KG1 (cell line): ENCODE measurements around the gene SDK2.

ENCODE experiments used
- DNase-seq: peaks from one replicate; lab custom pipeline; 2025; lab: John Stamatoyannopoulos, UW

The SDK2 gene

DNA sequence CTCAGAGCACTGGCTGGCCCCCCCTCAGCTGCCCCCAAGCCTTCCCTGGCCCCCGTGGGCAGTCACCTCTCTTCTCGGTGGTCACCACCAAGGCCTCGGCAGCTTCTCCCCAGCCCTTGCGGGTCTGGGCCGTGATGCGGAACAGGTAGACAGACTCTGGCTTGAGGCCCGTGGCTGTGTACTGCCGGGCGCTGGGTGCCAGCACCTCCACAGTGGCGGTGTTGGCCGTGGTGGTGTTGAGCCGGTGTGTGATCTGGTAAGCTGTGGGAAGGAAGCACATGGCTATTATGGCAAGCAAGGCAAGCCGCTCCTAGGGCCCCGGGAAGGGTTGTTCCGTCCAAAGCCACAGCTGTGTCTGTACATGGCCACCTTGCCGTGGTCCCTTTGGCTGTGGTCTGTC is 254.0 kb downstream of the SDK2 start:
- DNase-seq, result no peak

DNA sequence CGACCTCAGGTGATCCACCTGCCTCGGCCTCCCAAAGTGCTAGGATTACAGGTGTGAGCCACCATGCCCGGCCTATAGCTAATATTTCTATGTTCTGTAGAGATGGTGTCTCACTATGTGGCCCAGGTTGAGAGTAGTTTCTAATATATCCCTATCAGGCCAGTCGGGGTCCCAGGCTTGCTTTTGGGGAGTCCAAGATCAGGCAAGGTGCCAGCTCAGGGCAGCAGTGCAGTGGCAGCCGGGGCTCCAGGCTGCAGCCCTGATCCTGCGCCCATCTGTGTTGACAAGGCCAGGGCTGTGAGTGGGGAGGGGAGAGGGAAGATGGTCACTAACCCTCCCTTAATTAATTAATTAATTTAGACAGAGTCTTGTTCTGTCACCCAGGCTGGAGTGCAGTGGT is 254.8 kb downstream of the SDK2 start:
- DNase-seq, result no peak

DNA sequence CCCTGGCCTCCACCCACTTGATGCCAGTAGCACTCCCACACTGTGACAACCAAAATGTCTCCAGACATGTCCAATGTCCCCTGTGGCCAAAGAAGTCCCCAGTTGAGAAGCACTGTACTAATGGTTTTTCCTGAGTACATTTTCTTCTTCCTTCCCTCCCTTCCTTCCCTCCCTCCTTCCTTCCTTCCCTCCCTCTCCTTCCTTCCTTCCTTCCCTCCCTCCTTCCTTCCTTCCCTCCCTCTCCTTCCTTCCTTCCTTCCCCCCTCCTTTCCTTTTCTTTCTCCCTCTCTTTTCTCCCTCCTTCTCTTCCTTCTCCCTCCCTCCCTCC is 255.7 kb downstream of the SDK2 start:
- DNase-seq, result no peak

DNA sequence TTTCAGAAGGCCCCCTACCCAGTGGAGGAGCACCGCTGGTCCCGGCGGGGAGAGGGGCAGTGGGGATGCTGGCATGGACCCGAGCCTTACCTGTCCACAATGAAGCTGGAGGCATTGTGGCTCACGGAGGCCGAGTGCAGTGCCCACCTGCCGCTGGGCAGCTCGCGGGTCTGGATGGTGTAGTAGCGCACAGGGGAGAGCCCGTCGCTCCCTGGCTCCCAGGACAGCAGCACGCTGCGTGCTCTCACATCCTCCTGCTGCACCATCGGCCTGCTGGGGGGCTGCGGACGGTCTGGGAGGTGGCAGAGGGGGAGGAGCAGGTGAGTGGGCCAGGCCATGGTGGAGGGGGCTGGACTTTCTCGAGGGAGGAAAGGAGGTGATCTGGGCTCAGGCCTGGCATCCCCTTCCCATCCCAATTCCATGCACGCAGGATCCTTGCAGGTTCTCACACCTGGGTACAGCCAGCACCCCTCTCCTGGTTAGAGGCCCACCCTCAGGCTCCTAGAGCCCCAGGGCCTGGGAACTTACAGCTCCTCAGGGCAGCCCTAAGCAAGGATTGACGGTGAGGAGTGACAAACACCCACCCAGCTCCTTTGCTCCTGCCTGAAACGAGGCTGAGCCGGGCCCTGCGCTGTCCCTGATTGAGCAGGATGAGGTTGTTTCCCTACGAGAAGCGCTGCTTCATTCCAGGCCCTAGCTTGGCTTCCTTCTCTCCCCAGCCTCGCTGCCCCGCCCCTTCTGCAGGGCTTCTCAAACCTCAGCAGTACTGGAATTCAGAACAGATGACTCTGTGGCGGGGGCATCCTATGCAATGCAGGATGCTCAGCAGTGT is 256.3 kb downstream of the SDK2 start:
- no peak for DNase-seq

DNA sequence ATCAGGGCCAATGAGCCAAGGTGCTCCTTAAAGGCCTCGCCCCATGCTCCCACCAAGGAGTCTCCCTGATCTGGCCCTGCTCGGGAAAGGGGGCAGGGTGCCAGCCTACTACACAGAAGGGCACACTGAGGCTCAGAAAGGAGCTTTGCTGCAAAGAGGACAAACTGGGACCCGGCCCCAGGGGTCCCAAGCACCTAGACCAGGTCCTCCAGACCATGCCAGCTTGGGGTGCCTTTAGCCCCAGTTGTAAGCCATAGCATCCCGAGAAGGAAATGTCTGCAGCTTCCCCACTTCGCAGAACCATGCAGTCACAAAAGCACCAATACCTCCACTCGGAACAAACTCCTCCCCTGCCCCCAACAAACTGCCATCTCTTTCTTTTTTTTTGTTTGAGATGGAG is 257.7 kb downstream of the SDK2 start:
- DNase-seq, result no peak

DNA sequence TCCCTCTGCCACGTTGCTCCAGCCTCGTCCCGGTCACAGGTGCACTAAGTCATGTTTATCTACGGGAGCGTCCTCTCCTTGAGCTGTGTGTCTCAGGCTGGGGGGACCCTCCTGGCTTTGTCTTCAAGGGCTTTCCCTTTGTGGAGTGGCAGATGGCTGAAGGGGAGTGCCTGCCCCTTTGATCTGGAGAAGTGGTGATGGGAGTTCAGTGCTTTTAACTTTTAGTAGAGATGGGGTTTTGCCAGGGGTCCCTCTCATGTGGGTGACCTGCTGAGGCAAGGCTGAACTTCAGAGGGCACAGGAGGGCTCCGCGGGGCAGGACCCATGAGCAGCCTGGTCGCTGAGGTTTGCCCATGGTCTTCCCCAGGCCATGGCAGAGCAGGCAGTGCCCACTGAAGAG is 259.3 kb downstream of the SDK2 start:
- no peak for DNase-seq

DNA sequence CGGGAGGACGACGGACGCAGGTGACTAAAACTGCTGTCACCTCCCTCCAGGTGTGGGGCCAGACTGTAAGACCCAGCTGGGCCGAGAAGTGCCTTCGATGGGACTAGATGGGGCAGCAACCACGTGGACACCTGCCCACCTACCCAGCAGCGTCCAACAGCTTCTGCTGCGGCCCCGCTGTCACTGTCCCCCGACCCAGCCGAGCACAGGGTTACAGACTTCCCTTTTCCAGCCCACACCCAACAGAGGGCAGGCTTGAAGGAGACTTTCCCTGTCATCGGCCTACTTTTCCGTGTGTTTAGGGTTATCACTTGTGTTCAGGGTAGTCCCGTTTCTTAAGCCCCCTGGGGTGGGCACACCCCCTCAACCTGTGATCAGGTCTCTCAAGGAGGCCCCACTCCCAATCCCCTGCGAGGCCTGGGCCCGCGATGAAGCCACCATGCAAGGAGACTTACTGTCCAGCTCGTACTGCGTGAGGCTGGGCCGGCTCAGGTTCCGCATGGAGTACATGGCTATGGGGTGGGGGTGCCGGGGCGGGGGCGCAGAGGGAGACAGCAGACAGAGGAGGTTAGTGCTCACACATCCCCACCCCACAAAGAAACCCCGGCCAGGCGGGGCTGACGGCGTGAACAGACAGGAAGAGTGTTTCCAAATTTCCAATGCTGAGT is 263.7 kb downstream of the SDK2 start:
- no peak for DNase-seq

DNA sequence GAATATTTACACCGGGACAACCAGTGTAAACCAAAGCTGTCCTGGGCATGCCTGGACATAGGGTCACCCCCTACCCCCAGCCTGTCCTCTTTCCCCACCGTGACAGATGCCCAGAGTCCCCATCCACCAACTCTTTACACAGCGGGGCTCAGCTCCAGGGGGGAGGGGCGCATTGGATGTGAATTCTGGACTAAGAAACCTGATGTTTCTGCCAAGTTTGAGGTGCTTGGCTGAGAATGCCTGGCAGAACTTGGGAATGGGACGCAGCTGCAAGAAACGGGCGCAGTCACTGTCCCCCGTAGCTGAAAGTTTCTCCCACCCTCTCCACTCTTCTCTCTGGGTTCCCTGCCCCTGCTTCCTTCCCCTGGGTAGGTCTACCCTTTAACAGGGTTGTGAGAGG is 264.4 kb downstream of the SDK2 start:
- no peak for DNase-seq

DNA sequence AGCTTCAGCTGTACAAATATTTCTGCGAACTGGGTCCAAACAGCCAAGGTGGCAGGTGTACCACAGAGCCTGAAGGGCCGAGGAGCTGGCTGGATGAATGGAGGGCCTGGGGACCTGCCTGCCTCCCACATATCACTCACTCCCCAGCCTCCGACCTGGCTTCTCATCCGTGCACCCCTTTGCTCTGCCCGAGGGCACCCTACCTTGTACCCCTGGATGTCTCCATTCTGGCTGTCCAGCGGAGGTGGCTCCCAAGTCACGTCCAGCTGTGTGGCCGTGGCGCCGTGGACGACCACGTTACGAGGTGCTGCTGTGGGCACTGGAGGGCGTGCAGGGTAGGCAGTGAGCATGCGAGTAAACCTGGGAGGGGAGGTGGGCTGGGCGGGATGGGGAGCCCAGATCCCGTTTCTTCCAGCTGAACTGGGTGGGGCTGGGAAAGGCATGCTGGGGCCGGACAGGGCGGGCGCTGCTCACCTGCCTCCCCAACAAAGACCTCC is 265.2 kb downstream of the SDK2 start:
- no peak for DNase-seq

DNA sequence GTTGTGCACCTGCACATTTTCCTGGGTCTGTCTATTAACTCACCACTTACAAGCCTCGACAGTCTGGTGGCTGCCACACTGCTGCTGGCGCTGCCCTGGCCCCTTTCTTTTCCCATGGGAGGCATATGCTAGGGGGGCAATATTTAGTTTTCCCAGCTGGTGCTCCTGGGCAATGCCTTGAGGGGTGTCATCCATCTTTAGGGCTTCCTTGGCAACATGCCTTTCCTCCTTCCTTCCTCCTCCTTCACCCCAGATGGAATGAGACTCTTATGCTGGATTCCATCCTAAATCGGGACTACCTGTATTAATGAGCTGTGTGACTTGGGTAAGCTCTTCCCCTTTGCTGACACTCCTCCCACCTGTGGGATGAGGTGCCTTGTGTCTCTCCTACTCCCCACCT is 267.6 kb downstream of the SDK2 start:
- DNase-seq, result no peak

DNA sequence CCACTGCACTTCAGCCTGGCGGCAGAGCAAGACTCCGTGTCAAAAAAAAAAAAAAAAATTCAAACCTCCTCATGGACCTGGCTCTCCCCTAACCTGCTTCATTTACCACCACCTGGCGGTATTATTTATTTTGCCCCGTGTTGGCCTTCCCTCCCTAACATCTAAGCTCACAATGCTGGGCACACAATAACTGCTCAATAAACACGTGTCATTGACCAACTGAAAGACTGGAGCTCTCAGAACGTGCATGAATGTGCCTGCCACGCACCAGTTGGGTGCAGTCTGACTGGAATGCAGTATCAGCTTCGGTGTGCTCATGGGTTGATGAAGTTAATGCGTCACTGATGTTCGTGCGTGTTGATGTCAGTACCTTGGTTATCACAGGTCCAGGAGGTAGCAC is 268.1 kb downstream of the SDK2 start:
- no peak for DNase-seq

DNA sequence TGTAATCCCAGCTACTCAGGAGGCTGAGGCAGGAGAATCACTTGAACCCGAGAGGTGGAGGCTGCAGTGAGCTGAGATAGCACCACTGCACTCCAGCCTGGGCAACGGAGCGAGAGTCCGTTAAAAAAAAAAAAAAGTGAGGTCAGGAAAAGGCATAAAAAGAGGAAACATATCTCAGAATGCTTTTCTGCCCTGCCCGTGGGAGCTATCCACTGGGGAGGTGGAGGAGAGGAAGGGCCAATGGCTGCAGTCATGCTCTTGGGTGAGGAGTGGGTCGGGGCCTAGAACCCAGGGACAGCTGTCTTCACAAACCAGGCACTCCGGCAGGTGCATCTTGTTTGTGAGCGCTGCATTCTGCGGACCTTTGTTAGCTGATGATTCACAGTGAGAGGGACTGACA is 272.4 kb downstream of the SDK2 start:
- no peak for DNase-seq

DNA sequence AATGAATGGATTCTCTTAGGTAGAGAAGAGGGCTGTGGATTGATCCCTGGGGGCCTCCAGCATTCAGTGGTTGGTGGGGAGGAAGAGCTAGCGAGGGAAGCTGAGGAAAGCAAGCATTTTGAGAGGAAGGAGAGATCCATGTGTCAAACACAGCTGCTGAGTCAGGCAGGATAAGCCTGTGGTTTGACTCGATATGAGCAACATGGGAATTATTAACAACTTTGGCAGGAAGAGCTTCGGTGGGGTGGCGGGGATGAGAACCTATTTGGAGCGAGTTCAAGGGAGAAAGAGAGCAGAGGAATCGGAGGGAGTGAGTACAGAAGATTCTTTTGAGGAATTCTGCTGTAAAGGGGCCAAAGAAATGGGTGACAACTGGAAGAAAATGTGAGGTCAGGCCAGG is 273.0 kb downstream of the SDK2 start:
- DNase-seq, result no peak

DNA sequence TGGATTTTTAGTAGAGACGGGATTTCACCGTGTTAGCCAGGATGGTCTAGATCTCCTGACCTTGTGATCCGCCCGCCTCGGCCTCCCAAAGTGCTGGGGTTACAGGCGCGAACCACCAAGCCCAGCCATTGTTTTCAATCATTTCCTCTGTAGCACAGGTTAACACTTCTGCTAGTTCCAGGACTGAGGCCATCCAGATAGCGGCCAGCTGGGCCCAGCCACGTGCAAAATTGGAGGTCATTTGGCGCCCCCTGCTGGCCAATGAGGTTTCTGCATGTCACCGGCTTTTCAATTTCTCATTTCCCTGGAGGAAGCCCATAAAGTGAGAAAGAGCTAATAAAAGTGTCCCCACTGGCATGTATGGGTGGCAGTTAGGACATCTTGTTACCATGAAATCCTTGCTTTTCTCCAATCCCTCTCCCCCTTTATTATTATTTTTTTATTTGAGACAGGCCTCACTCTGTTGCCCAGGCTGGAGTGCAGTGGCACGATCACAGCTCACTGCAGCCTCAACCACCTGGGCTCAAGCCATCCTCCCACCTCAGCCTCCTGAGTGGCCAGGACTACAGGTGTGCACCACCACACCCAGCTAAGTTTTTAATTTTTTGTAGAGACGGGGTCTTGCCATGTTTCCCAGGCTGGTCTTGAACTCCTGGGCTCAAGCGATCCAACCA is 274.3 kb downstream of the SDK2 start:
- DNase-seq, result peak; percentile 51

DNA sequence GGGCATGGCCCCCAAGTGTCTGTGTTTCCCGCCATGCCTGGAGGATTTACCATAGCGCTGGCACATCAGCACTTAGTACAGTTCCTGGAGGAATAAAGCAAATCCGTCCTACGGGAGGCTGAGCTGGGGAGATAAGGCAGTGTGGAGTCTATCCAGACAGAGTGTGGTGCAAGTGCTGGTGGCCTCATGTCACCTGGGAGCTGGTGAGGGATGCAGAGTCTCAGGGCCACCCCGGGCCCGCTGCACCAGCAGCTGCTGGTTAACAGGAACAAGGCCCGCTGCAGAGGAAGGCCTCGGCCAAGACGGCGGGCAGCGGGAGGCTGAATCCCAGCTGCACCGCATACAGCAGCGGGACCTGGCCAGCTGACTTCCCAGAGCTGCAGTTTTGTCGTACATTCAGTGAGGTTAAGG is 275.1 kb downstream of the SDK2 start:
- no peak for DNase-seq

DNA sequence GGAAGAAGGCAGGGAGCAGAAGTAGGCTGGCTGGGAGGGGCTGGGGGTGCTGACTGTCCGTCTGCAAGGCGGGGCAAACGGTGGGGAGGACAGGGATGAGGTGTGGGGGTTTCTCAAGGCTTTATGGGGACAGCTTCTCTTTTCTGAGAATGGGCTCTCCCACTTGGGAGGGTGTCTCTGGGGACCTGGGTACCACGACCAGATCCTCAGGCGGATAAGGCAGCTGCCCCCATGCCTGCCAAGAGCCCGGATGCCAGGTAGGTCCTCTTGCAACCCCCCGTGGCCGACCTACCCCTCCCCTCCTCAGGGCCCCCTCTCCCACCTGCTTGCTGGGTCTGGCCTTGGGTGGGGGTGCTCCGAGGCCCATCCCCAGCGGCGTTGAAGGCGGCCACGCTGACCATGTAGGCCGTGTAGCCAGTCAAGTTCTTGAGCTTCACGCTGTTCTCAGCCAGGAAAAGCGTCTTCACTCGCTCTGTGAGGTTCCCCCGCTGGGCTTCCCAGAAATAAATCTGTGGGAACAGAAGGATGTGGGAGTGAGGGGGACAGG is 276.1 kb downstream of the SDK2 start:
- DNase-seq, result no peak

DNA sequence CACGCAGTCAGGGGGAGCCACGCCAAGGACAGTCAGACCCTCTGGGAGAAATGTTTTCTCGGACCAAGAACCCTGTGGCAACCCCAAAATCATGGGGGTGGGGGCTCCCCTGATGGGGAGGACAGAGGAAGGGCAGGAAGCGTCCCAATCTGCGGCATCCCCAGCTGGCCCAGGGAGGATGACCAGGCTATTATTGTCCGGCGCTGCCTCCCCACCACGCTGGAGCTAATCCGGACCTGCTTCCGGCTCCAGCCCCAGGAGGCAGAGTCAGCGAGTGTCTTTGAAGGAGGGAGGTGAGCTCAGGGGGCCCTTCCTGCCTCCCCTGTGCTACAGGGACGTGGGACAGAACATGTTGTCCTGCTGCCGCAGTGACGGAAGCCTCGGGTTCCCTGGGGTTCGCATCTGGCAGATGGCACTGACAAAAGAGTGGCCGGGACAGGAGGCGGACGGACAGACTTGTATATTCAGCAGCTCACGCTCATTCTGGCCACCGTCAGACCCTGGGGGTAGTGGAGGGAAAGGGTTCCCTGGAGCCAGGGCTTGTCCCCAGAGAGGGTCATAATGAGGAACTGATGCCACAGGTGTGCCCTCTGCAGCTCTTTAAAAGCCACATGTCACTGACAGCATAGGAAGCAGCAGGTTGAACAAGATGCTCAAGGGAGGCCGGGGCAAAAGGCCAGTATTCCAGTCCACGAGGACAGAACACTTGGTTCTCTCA is 278.2 kb downstream of the SDK2 start:
- DNase-seq, result no peak

DNA sequence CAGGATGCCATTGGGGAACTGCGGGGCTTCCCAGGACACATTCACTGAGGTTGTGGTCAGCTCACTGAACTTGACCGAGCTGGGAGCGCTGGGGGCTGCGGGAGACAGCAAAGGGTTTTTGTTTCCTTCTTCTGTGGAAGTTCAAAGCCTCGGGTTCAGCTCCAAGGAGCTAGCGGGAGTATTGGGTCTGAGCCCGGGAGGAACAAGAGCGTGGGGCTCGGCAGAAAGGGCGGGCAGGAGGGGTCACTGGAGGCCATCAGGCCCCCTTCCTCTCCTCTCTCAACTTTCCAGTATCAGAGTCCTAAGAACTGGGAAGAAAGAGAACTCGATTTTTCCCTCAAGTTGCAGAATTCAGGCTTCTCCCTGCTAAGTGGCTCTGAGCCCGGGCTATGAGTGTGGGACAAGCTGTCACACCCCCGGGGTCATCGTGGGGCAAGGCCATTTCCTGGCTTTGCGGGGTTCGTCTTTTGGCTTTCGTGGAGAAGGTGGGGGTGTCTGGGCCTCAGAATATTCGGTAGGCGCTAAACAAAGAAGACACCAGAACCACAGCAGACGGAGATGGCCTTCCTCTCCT is 278.9 kb downstream of the SDK2 start:
- DNase-seq, result no peak

DNA sequence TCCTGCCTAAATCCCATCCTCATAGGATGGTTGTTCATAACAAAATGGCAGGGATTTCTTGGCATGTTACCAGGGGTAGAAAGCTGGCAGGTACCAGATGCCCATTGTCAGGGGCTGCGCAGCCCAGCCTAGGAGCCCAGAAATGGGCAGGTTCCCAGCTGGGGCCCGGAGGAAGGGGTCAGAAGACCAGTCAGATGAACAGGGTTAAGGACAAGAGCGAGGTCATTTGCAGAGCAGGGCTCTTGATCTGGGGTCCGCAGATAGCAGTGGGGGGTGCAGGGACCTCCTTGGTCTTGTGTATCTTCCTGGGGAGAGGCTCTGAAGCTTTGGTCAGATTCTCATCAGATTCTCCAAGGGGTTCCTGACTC is 280.1 kb downstream of the SDK2 start:
- no peak for DNase-seq

DNA sequence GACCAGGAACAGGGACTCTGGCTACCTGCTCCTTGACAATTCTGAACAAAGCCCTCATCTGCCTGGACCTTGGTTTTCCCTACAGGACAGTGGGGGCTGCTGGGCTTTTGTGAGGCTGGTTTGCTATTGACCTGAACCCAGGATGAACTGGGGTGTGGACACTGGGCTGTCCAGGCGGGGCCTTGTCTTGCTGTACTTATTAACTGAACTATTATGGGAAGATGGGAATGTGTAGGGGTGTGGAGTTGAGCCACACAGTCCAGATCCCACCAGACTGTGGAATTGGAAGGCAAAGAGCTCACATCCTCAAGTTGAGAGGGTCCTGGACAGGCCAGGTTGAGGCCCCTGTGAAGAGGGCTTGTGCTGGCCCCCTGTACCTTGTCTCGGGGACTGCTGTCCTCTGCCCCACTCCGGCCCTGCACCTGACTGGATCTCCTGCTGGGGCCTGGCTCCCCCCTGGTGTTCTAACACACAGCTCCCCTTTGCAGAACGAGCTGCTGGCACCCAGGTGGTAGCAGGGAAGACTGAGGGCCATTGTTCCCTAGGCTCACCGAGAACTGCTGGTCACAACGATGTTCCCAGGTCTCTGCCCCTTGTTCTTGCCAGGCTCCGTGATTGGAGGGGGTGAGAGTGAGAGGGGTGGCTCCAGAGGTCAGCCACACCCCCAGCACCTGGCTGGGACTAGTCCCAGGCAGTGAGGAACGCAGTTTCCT is 280.6 kb downstream of the SDK2 start:
- DNase-seq, result no peak

DNA sequence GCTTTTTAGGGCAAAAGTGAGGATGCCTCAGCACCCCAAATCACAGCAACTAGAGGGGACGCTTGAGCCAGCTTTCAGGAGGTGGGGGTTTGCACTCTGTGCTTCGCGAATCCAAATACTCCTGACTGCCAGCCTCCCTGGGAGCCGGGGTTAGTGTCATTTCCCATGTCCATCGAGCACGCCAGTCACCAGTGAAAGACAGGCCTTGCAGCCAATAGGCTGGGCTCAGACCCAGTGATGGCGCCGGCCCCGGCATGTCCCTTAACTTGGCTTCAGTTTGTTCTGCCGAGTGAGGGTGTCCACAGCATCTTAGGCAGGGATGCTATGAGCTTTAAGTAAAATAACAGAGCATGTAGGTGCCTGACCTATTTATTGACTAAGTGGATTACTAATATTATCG is 281.5 kb downstream of the SDK2 start:
- no peak for DNase-seq
